ENCODE measurements around the gene CBX4. TPM values are rescaled to one million over a fixed set of nuclear protein-coding genes. Genes with fewer than 3 reads are reported as not detected.
A peak's percentile ranks its signal among the peaks of the same experiment; 100 is the strongest.

CBX4 gene
- total RNA-seq, 1 donor from 2014 or later, result 56.3 TPM

- H3K36me3 Mint-ChIP-seq (ENCODE audit: low read depth), result no peaks in the 10 kb centered on the region
- ChIA-PET POLR2A (interaction anchor here (0.6 to 18.2 kb wide), 5 partner anchors 8 to 31 kb away, joined by 3 to 212 read pairs (median 3); partner anchors contain the start of genes CBX4 and CBX8), CTCF (interaction anchor here (1.3 to 2.2 kb wide), 3 partner anchors 21 to 30 kb away, joined by 3 to 7 read pairs (median 5); no protein-coding TSS in a partner anchor)
- no peak for TF ChIP-seq CTCF (IDR thresholded peaks at IDR 0.05)
- peak overlapping the region; percentile 15 for H3K4me3 Mint-ChIP-seq
- DNase-seq (no peak), ATAC-seq (ENCODE audit: low read depth) (peak; percentile 86)
- H3K27me3 Mint-ChIP-seq, result peaks cover 51% of the 10 kb centered on the region
- intact Hi-C loops (cut with micrococcal nuclease), result loop anchor here (1.0 to 2.0 kb wide), 3 partner anchors 10 to 32 kb away; partner anchors contain the start of gene CBX8
- H3K27ac Mint-ChIP-seq, result peak overlapping the region; percentile 46
- peaks cover 36% of the 10 kb centered on the region for H3K4me1 Mint-ChIP-seq
- H3K9me3 Mint-ChIP-seq, result no peaks in the 10 kb centered on the region
Measured at GRCh38 chr17:79810130-79811010, 28.9 kb downstream of the CBX4 start.

GRCh38 chr17:79809530-79810129 is 29.6 kb downstream of the CBX4 start:
- no peaks in the 10 kb centered on the region for H3K9me3 Mint-ChIP-seq
- intact Hi-C loops (cut with micrococcal nuclease), result loop anchor here (2.0 to 10.0 kb wide), 3 partner anchors 13 to 1705 kb away; partner anchors contain the start of genes ACTG1, BAHCC1 and CBX8
- DNase-seq (no peak), ATAC-seq (ENCODE audit: low read depth) (no peak)
- no peak for TF ChIP-seq CTCF (IDR thresholded peaks at IDR 0.05)
- no peak overlapping the region for H3K4me3 Mint-ChIP-seq
- H3K27me3 Mint-ChIP-seq, result peaks cover 56% of the 10 kb centered on the region
- POLR2A ChIA-PET, result interaction anchor here (1.0 to 18.2 kb wide), 2 partner anchors 27 to 32 kb away, joined by 3 to 212 read pairs; partner anchors contain the start of gene CBX4
- peaks cover 2% of the 10 kb centered on the region for H3K36me3 Mint-ChIP-seq (ENCODE audit: low read depth)
- peaks cover 43% of the 10 kb centered on the region for H3K4me1 Mint-ChIP-seq
- CTCF ChIA-PET, result interaction anchor here (1.2 to 2.2 kb wide), 2 partner anchors 27 to 160 kb away, joined by 3 to 7 read pairs; no protein-coding TSS in a partner anchor
- no peak overlapping the region for H3K27ac Mint-ChIP-seq

- CTCF ChIA-PET, result interaction anchor here (0.9 to 1.6 kb wide), 3 partner anchors 161 to 199 kb away, joined by 3 to 4 read pairs (median 3); no protein-coding TSS in a partner anchor
- DNase-seq, result no peak
- H3K9me3 Mint-ChIP-seq, result no peaks in the 10 kb centered on the region
- intact Hi-C loops (cut with micrococcal nuclease), result loop anchor here (5.0 to 10.0 kb wide), 2 partner anchors 1588 to 1706 kb away; partner anchors contain the start of genes ACTG1 and BAHCC1
- no peak overlapping the region for H3K4me3 Mint-ChIP-seq
- peak overlapping the region; percentile 35 for H3K27ac Mint-ChIP-seq
- TF ChIP-seq CTCF (IDR thresholded peaks at IDR 0.05), result no peak
- peaks cover 41% of the 10 kb centered on the region for H3K4me1 Mint-ChIP-seq
- ATAC-seq (ENCODE audit: low read depth), result no peak
- POLR2A ChIA-PET, result interaction anchor here (1.3 to 18.2 kb wide), 3 partner anchors 8 to 128 kb away, joined by 5 to 212 read pairs (median 7); partner anchors contain the start of gene CBX4
- peaks cover 54% of the 10 kb centered on the region for H3K27me3 Mint-ChIP-seq
- peaks cover 5% of the 10 kb centered on the region for H3K36me3 Mint-ChIP-seq (ENCODE audit: low read depth)
Measured at GRCh38 chr17:79808763-79809529, 30.3 kb downstream of the CBX4 start.

GRCh38 chr17:79806863-79807720 is 32.1 kb downstream of the CBX4 start:
- Mint-ChIP-seq H3K27ac (no peak overlapping the region), H3K4me1 (peaks cover 40% of the 10 kb centered on the region), H3K4me3 (no peak overlapping the region), H3K9me3 (no peaks in the 10 kb centered on the region), H3K27me3 (peaks cover 51% of the 10 kb centered on the region), H3K36me3 (ENCODE audit: low read depth) (peaks cover 5% of the 10 kb centered on the region)
- TF ChIP-seq CTCF (IDR thresholded peaks at IDR 0.05), result no peak
- ChIA-PET POLR2A (interaction anchor here (0.6 to 18.2 kb wide), 8 partner anchors 7 to 1705 kb away, joined by 3 to 212 read pairs (median 6); partner anchors contain the start of genes ACTG1, CBX4 and CBX8), CTCF (interaction anchor here (0.9 to 1.5 kb wide), 2 partner anchors 30 to 163 kb away, joined by 3 read pairs; no protein-coding TSS in a partner anchor)
- intact Hi-C loops (cut with micrococcal nuclease), result loop anchor here (5.0 to 10.0 kb wide), 2 partner anchors 1590 to 1708 kb away; partner anchors contain the start of genes ACTG1 and BAHCC1
- no peak for ATAC-seq (ENCODE audit: low read depth)
- DNase-seq, result no peak
